ENCODE results near the gene OVCH2. TPM values are rescaled to one million over a fixed set of nuclear protein-coding genes. Genes with fewer than 3 reads are reported as not detected.

The OVCH2 gene
- polyA plus RNA-seq, 1 donor from 2014 or later: not detected

GRCh38 chr11:7655253-7656217 lies 50.7 kb downstream of the OVCH2 start:
- H3K9me3 ChIP-seq (ENCODE audit: low read length): no peaks in the 10 kb centered on the region
- TF ChIP-seq EZH2 (IDR thresholded peaks at IDR 0.05; ENCODE audit: borderline replicate concordance, insufficient read depth, low read length, poor library complexity, severe bottlenecking) (no peak), MXI1 (conservative IDR thresholded peaks at IDR 0.05; ENCODE audit: poor library complexity, severe bottlenecking) (no peak), POLR2AphosphoS5 (IDR thresholded peaks at IDR 0.05) (no peak), TAF1 (IDR thresholded peaks at IDR 0.05; ENCODE audit: low read depth) (no peak), CTCF (IDR thresholded peaks at IDR 0.05; ENCODE audit: poor library complexity, severe bottlenecking) (no peak), RAD21 (conservative IDR thresholded peaks at IDR 0.05) (no peak), EP300 (conservative IDR thresholded peaks at IDR 0.05; ENCODE audit: poor library complexity, severe bottlenecking) (no peak), SMC3 (conservative IDR thresholded peaks at IDR 0.05; ENCODE audit: poor library complexity) (no peak), REST (IDR thresholded peaks at IDR 0.05; ENCODE audit: borderline replicate concordance) (no peak)
- H3F3A ChIP-seq (ENCODE audit: insufficient read depth, low read length, poor library complexity, severe bottlenecking): no peaks in the 10 kb centered on the region
- no peak overlapping the region for H2AFZ ChIP-seq (ENCODE audit: low read depth, low read length)
- no peak overlapping the region for H3K4me3 ChIP-seq (ENCODE audit: low read length)
- H3K9me2 ChIP-seq (ENCODE audit: insufficient read depth, low read length): no peaks in the 10 kb centered on the region
- no peaks in the 10 kb centered on the region for H3K27me3 ChIP-seq (ENCODE audit: insufficient read depth, low read depth, low read length)
- no peaks in the 10 kb centered on the region for H3K36me3 ChIP-seq (ENCODE audit: insufficient read depth, low read length)
- no peaks in the 10 kb centered on the region for H4K20me1 ChIP-seq (ENCODE audit: insufficient read depth)
- H3K79me2 ChIP-seq (replicated peaks; ENCODE audit: insufficient read depth, low read length): no peaks in the 10 kb centered on the region
- H3K4me2 ChIP-seq (ENCODE audit: low read length): no peak overlapping the region
- no peak overlapping the region for H3K9ac ChIP-seq (ENCODE audit: low read length)
- no peak overlapping the region for H3K27ac ChIP-seq (ENCODE audit: low read length)

DNA sequence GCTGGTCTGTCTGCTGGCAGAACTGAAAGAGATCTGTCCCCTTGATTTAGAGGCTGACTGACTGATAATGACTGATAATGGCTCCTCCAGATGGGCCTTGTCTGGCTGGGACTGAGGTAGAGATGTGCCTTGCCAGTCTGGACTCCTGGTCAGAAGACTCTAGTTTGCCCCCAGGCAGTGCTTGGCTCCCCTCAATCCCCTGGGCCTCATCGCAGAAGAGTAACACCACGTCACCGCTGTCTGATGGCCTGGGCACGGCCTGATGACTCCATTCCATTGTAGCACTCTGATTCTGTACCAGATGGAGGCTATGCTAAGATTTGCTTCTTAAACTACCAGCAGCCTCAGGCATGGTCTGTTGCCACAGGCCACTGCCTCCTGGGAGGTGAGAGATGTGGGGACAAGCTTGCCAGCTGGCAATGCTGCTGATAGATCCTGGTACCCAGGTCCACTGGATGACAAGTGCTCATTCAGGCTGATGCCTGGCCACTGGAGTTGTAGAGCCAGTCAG lies 52.0 kb downstream of the OVCH2 start:
- Histone ChIP-seq H3K9me2 (ENCODE audit: insufficient read depth, low read length) (no peaks in the 10 kb centered on the region), H3K4me2 (ENCODE audit: low read length) (no peak overlapping the region), H2AFZ (ENCODE audit: low read depth, low read length) (no peak overlapping the region), H3K9me3 (ENCODE audit: low read length) (no peaks in the 10 kb centered on the region), H3F3A (ENCODE audit: insufficient read depth, low read length, poor library complexity, severe bottlenecking) (no peaks in the 10 kb centered on the region), H4K20me1 (ENCODE audit: insufficient read depth) (no peaks in the 10 kb centered on the region), H3K9ac (ENCODE audit: low read length) (no peak overlapping the region), H3K27me3 (ENCODE audit: insufficient read depth, low read depth, low read length) (no peaks in the 10 kb centered on the region), H3K79me2 (replicated peaks; ENCODE audit: insufficient read depth, low read length) (no peaks in the 10 kb centered on the region), H3K27ac (ENCODE audit: low read length) (no peak overlapping the region), H3K36me3 (ENCODE audit: insufficient read depth, low read length) (no peaks in the 10 kb centered on the region), H3K4me3 (ENCODE audit: low read length) (no peak overlapping the region)
- no peak for TF ChIP-seq POLR2AphosphoS5 (IDR thresholded peaks at IDR 0.05)
- TF ChIP-seq SMC3 (conservative IDR thresholded peaks at IDR 0.05; ENCODE audit: poor library complexity): no peak
- no peak for TF ChIP-seq MXI1 (conservative IDR thresholded peaks at IDR 0.05; ENCODE audit: poor library complexity, severe bottlenecking)
- no peak for TF ChIP-seq TAF1 (IDR thresholded peaks at IDR 0.05; ENCODE audit: low read depth)
- no peak for TF ChIP-seq EZH2 (IDR thresholded peaks at IDR 0.05; ENCODE audit: borderline replicate concordance, insufficient read depth, low read length, poor library complexity, severe bottlenecking)
- no peak for TF ChIP-seq EP300 (conservative IDR thresholded peaks at IDR 0.05; ENCODE audit: poor library complexity, severe bottlenecking)
- no peak for TF ChIP-seq REST (IDR thresholded peaks at IDR 0.05; ENCODE audit: borderline replicate concordance)
